Osteocyte (in vitro differentiated cells): ENCODE data around the gene PRDM16. TPM values are rescaled to one million over a fixed set of nuclear protein-coding genes. Genes with fewer than 3 reads are reported as not detected.

Source experiments
- DNase-seq: peaks from one replicate; pipeline ENCODE4 v3.0.0; 2021; ENCODE audit warnings: mixed read lengths; ENCODE audit not compliant: unreplicated experiment; ENCODE audit errors: extremely low spot score
- H3K27ac Mint-ChIP-seq: one replicate; pipeline ENCODE4 v1.8.0; 2021; ENCODE audit warnings: mild to moderate bottlenecking, mixed read lengths; ENCODE audit not compliant: unreplicated experiment
- H3K27me3 Mint-ChIP-seq: one replicate; pipeline ENCODE4 v1.8.0; 2021; ENCODE audit warnings: mixed read lengths; ENCODE audit not compliant: unreplicated experiment
- H3K36me3 Mint-ChIP-seq: one replicate; pipeline ENCODE4 v1.8.0; 2021; ENCODE audit warnings: mixed read lengths; ENCODE audit not compliant: unreplicated experiment
- H3K4me1 Mint-ChIP-seq: one replicate; pipeline ENCODE4 v1.8.0; 2021; ENCODE audit warnings: mixed read lengths; ENCODE audit not compliant: unreplicated experiment
- H3K4me3 Mint-ChIP-seq: one replicate; pipeline ENCODE4 v1.8.0; 2021; ENCODE audit warnings: mild to moderate bottlenecking, moderate library complexity, mixed read lengths; ENCODE audit not compliant: unreplicated experiment
- H3K9me3 Mint-ChIP-seq: one replicate; pipeline ENCODE4 v1.8.0; 2021; ENCODE audit warnings: mixed read lengths; ENCODE audit not compliant: unreplicated experiment
- CTCF ChIP-seq: fragments of 200-600 bp; sonication (generic); IDR thresholded peaks from 2 replicates; pipeline ENCODE4 v1.5.0; 2021; ENCODE audit warnings: antibody characterized with exemption, mild to moderate bottlenecking, moderate library complexity
- total RNA-seq: library from RNA; stranded (reverse); gene quantifications from 2 replicates; pipeline ENCODE4 v1.2.1, GENCODE V29; 2021

Gene PRDM16
- total RNA-seq, 1 donor from 2014 or later: 7.1 TPM

DNA sequence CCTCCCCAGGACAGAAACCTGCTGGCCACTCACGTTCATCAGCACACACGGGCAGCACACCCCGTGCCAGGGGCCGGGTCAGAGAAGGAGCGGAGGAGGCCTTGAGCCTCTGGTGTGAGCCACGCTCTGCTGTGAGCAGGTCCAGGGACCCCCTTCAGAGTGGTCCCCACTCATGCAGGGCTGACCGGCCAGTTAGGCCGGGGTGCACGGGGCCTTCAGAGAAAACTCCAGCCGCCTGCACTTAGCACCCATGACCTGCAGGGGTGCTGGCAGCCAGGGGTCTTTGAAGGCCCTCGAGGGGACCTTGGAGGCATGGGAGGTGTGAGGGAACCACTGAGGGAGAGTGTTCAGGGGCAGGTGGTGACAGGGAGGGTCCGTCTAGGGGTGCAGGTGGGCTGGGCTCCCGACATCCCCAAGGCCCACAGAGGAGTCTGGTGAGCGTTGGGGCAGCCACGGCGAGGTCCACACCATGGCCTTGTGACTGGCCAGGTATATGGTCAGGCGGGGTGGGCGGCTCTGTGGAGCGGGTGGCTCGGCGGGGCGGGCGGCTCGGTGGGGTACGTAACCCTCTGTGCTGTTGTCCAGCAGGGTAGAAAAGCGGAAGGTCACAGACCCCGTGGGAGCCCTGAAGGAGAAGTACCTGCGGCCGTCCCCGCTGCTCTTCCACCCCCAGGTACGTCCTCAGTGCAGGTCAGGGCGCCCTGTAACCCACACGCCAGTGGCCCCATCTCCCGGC is 345.1 kb downstream of the PRDM16 start:
- no peak for DNase-seq
- Mint-ChIP-seq H3K27ac (no peak overlapping the region), H3K4me3 (no peak overlapping the region), H3K27me3 (no peaks in the 10 kb centered on the region), H3K4me1 (no peaks in the 10 kb centered on the region), H3K9me3 (no peaks in the 10 kb centered on the region), H3K36me3 (no peaks in the 10 kb centered on the region)
- no peak for TF ChIP-seq CTCF

DNA sequence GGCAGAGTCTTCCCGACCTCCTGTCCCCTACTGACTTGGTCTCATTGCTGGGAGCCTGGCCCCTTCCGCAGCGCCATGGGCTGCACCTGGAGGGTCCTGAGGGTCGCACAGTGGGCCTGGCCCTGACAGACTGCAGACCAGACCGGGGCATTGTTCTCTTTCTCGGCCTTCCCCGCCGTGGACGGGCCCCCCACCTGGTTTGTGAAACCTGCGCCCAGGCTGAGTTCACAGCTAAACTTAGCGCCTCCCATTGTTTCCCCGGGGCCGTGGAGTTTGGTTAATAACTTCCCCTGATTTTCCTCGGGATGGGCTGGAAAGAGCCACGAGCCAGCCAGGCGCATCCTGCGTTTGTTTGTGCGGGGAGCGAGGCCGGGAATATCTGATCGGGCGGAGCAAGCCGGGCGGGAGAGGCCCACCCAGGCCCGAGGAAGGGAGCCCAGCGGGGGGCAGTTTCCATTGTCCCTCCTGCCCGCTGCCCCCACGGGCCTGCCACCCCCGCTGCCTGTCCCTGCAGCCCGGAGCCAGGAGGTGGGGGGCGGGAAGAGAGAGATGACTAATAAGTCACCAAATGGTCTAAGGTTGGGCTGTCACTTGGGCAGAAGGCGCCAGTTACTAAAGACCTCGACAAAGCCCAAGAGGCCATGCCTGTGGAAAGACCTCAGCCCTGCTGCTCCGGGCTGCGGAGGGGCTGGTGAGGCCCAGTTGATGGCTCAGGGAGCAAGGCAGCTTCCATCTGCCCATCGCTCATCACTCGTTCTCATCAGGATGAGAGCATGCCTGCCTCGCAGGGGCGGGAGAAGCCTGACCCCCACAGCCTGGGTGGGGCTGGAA is 346.5 kb downstream of the PRDM16 start:
- Mint-ChIP-seq H3K27me3 (peaks cover 2% of the 10 kb centered on the region), H3K36me3 (no peaks in the 10 kb centered on the region), H3K27ac (no peak overlapping the region), H3K4me3 (no peak overlapping the region), H3K9me3 (no peaks in the 10 kb centered on the region), H3K4me1 (peaks cover 11% of the 10 kb centered on the region)
- no peak for DNase-seq
- no peak for TF ChIP-seq CTCF

- peaks cover 2% of the 10 kb centered on the region for H3K27me3 Mint-ChIP-seq
- peaks cover 11% of the 10 kb centered on the region for H3K4me1 Mint-ChIP-seq
- no peak overlapping the region for H3K27ac Mint-ChIP-seq
These were observed 348.2 kb downstream of the PRDM16 start for GRCh38 chr1:3417082-3417739.

GRCh38 chr1:3417934-3418333 is 348.9 kb downstream of the PRDM16 start:
- peaks cover 11% of the 10 kb centered on the region for H3K4me1 Mint-ChIP-seq
- H3K36me3 Mint-ChIP-seq: no peaks in the 10 kb centered on the region
- H3K9me3 Mint-ChIP-seq: no peaks in the 10 kb centered on the region
- DNase-seq: no peak
- no peak overlapping the region for H3K4me3 Mint-ChIP-seq
- no peak overlapping the region for H3K27ac Mint-ChIP-seq
- peaks cover 2% of the 10 kb centered on the region for H3K27me3 Mint-ChIP-seq
- no peak for TF ChIP-seq CTCF

More at GRCh38 chr1:3417082-3417739, 348.2 kb downstream of the PRDM16 start:
- H3K36me3 Mint-ChIP-seq: no peaks in the 10 kb centered on the region
- no peak overlapping the region for H3K4me3 Mint-ChIP-seq
- DNase-seq: no peak
- TF ChIP-seq CTCF: peak; percentile 49
- H3K9me3 Mint-ChIP-seq: no peaks in the 10 kb centered on the region

DNA sequence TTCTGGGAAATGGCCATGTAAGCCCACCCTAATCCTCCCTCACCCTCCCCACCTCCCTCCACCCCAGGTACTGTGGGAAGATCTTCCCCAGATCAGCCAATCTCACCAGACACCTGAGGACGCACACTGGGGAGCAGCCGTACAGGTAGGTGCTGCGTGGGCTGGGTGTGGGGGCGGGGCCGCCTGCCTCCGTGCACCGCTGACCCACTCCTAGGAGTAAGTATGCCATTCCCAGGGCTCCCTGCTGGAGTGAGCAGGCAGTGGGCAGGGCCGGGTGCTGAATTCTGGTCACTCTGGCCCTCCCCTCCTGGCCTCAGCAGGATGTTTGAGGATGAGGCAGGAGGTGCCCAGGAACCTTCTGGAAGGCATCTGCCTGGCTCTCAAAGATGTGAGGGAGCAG is 349.6 kb downstream of the PRDM16 start:
- no peak for TF ChIP-seq CTCF
- peaks cover 11% of the 10 kb centered on the region for H3K4me1 Mint-ChIP-seq
- H3K9me3 Mint-ChIP-seq: no peaks in the 10 kb centered on the region
- H3K36me3 Mint-ChIP-seq: no peaks in the 10 kb centered on the region
- H3K27me3 Mint-ChIP-seq: peaks cover 2% of the 10 kb centered on the region
- H3K4me3 Mint-ChIP-seq: no peak overlapping the region
- DNase-seq: no peak
- no peak overlapping the region for H3K27ac Mint-ChIP-seq
